ENCODE data around the gene ARFGAP1.
"Not testable (repeated sequence)": the region's sequence is repeated elsewhere in the genome, so short reads cannot be mapped to it uniquely, and the experiment has no call there.

ARFGAP1 gene

GRCh38 chr20:63290677-63291472 lies 18.3 kb downstream of the ARFGAP1 start:
- peak; percentile 23 for DNase-seq (ENCODE audit: low spot score)

DNA sequence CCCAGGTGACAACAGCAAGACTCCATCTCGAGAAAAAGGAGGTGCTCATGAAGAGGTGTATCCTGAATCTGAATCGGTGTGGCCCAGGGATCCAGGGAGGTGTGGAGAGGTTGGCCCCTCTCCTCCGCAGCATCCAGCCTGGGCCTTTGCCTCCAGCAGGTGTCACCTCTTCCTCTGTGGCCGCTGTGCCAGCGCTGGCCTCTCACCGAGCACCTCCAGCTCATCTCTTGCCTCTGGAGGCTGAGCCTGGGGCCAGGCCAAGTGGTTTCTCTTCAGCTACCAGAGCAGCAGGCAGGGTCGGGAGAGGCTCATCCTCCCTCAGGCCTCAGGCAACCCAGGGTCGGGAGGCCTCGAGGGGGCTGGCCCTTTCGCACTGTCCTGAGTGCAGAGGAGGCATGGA lies 19.2 kb downstream of the ARFGAP1 start:
- DNase-seq (ENCODE audit: low spot score), result no peak

GRCh38 chr20:63292292-63292701 lies 19.7 kb downstream of the ARFGAP1 start:
- no peak for DNase-seq (ENCODE audit: low spot score)

GRCh38 chr20:63292904-63293303 lies 20.3 kb downstream of the ARFGAP1 start, which contains the start of gene COL20A1:
Gene COL20A1 (plus strand): TSS chr20:63293186. CDS start chr20:63295108, 1,922 bp downstream.
- DNase-seq (ENCODE audit: low spot score), result no peak

GRCh38 chr20:63293456-63293855 lies 20.8 kb downstream of the ARFGAP1 start:
- no peak for DNase-seq (ENCODE audit: low spot score)

- no peak for DNase-seq (ENCODE audit: low spot score)
These were observed 21.4 kb downstream of the ARFGAP1 start for GRCh38 chr20:63293871-63294535.

DNA sequence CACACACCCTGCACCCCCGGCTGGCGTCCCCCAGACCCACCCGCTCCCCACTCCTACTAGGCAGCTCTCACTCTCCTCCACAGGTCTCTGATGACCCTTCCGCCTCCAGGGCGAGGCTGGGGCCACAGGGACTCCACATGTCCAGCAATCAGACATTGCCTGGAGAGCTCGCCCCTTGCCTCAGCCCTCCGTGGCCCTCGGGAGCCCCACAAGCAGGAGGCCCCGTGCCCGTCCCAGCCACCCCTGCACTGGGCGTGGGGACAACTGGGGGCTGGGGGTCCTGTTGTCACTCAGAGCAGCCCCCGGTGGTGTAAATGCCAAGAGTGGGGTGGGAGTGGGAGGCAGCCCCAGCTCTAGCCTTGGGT lies 21.9 kb downstream of the ARFGAP1 start:
- DNase-seq (ENCODE audit: low spot score), result no peak

DNA sequence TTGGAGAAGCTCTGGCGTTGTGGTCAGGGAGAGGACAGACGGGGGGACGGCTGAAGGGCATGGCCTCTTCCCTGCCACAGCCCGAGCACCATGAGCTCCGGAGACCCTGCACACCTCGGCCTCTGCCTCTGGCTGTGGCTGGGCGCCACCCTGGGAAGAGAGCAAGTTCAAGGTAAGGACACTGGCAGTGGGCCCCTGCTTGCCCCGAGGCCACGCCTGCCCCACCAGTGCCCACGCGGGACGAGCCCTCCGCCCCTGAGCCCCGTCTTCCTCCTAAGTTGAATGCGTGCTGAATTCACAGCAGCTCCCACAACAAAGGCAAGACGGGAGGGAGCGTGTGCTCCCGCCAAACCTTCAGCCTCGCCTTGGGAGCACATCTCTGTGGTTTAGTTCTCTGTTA lies 22.4 kb downstream of the ARFGAP1 start:
- DNase-seq (ENCODE audit: low spot score), result no peak

- DNase-seq (ENCODE audit: low spot score), result no peak
These were observed 22.8 kb downstream of the ARFGAP1 start for GRCh38 chr20:63295422-63295821.

DNA sequence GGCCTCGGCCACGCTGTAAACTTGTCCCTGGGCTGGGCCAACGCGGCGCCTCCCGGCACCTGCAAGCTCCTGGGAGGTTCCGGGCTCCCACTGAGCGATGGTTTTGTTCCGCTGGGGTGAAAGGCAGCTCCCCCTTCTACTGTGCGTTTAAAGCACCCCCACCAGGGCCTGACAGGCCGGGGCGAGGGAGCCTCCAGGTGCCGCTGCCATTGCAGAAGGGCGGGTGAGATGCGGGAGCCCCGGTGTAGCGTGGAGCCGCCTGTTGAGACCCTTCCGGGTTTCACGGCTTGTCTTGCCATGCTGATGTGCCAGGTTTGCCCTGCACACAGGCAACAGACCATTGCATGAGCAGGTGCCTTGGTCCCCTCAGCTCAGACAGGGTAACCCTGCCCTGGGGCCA lies 23.2 kb downstream of the ARFGAP1 start:
- DNase-seq (ENCODE audit: low spot score), result no peak

DNA sequence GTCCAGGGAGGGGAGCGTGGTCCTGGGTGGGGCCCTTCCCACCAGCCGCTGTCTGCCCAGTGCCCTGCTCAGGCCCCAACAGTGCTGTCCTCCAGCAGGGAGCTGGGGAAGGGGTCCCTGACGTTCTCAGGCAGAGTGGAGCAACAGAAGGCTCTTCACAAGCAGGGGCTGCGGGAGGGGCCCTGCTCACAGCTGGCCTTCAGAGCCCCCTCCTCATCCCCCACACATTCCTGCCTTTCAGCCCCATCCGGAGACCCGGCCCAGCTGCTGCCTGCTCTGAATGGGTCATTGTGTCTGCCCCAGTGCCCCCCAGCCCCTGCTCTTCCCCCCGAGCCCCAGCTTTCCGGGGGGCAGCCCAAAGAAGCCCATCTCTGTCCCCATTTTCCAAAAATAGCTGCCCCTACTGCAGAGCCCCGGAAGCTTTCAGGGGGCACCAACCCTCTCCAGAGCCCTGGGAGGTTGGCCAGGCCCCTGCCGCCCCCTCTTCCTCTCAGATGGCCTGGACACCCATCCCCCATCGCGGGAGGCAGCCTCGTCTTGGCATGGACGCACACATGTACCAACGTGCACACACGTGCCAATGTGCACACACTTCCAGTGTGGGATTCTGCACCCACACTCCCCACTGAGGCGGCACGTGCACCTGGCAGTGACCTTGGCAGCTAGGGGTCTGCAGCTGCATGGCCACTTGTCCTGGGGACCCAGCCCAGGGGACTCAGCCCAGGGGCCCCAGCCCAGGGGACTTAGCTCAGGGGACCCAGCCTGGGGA lies 24.1 kb downstream of the ARFGAP1 start:
- DNase-seq (ENCODE audit: low spot score), result no peak

DNA sequence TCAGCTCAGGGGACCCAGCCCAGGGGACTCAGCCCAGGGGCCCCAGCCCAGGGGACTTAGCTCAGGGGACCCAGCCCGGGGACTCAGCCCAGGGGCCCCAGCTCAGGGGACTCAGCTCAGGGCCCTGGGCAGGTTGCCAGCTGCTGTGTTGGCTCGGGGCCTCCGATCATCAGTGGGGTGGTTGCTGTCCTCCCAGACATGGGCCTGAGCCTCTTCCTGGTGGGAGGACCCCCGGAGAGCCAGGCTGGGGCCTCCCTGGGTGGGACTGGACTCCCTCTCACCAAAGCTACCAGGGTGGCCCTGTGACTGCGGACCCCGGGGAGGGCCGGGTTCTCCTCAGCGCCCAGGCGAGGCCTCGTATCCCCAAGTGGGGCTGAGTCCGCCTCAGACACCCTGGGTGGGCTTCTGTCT lies 24.8 kb downstream of the ARFGAP1 start:
- no peak for DNase-seq (ENCODE audit: low spot score)

DNA sequence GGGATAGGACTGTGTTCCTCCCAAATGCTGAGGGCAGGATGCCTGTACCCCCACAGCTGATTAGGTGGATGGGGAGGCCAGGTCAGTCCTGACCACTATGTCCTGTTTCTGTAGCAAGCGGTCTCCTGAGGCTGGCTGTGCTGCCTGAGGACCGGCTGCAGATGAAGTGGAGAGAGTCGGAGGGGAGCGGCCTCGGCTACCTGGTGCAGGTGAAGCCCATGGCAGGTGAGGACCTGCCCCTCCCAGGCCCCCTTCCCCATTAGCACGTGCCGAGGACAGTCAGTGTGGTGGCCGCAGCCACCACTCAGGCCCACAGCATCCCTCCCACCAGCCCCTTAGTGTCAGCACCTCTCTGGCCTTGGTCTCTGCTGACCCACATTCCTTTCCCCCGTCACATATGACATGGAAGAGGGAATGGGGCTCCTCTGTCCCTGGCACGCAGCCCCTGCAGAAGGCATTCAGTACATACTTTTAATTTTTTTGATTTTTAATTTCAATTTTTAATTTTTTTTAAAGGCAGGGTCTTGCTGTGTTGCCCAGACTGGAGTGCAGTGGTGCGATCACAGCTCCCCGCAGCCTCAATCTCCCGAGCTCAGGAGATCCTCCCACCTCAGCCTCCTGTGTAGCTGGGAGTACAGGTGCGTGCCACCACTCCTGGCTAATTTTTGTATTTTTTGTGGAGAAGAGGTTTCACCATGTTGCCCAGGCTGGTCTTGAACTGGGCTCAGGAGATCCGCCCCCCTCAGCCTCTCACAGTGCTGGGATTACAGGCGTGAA lies 25.4 kb downstream of the ARFGAP1 start:
- no peak for DNase-seq (ENCODE audit: low spot score)

GRCh38 chr20:63298731-63299312 lies 26.2 kb downstream of the ARFGAP1 start:
- no peak for DNase-seq (ENCODE audit: low spot score)

GRCh38 chr20:63301671-63302070 lies 29.1 kb downstream of the ARFGAP1 start:
- no peak for DNase-seq (ENCODE audit: low spot score)

- no peak for DNase-seq (ENCODE audit: low spot score)
These were observed 30.6 kb downstream of the ARFGAP1 start for GRCh38 chr20:63303095-63303666.

- DNase-seq (ENCODE audit: low spot score), result no peak
These were observed 32.8 kb downstream of the ARFGAP1 start for GRCh38 chr20:63305393-63305792.

DNA sequence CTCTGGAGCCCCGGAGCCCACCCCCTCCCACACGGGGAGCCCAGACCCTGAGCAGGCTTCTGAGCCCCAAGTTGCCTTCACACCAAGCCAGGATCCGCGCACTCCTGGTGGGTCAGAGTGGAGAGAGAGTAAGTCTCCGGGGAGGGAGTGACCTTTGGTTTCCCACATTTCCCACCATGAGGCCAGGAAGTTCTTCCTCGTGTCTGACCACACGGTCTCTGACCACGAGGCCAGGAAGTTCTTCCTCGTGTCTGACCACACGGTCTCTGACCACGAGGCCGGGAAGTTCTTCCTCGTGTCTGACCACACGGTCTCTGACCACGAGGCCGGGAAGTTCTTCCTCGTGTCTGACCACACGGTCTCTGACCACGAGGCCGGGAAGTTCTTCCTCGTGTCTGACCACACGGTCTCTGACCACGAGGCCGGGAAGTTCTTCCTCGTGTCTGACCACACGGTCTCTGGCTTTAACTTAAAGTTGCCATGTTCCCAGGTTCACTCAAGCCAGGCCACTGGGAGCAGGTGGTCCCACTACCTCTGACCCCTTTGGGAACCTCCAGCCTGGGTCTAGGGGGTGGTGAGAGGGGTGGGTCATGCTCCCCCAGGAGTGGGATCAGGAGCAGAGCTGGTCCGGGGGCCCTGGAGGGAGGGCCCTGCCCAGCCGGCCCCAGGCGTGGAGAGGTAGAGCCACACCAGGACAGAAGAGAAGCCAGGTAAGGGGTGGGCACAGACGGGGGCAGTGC lies 33.5 kb downstream of the ARFGAP1 start:
- not testable (repeated sequence) for DNase-seq (ENCODE audit: low spot score)

DNA sequence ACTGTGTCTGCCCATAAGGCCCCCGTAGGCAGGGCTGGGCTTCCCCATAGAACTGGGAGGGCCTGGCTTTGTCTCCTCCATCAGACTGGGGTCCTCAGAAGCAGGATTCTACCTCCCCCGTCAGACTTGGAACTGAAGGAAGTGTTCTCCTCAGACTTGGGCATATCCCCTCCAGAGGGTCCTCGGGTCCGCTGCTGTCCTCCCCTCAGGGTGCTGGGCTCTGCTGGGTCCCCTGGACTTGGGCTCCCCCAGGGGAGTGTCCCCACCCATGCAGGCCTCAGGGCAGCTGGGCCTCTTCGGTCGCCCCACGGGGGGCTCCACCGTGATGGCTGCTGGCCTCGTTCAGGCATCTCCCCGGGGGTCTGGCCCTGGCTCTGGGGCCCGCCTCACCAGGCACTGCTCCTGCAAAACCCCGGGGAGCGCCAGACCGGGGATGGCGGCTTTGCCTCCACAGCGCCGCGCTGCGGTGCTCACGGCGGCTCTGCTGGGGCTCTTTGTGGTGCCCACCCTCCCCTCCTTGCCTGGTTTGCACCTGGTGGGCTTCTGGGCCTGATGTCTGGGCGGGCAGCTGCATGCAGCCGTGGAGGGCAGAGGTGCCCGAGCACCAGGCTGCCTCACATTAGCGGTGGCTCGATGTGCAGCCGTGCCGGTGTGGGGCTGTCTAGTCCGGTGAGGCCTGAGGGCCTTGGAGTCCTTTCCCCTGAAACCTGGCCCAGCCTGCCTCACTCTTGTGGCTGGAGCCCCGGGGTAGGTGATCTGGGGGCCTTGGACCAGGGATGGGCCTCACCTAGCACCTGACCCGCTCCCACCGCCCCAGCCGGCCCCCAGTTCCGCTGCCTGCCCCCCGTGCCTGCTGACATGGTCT lies 34.3 kb downstream of the ARFGAP1 start:
- DNase-seq (ENCODE audit: low spot score), result no peak

All from LoVo (cell line).